ENCODE data around the gene RIOX2.

RIOX2 gene

DNA sequence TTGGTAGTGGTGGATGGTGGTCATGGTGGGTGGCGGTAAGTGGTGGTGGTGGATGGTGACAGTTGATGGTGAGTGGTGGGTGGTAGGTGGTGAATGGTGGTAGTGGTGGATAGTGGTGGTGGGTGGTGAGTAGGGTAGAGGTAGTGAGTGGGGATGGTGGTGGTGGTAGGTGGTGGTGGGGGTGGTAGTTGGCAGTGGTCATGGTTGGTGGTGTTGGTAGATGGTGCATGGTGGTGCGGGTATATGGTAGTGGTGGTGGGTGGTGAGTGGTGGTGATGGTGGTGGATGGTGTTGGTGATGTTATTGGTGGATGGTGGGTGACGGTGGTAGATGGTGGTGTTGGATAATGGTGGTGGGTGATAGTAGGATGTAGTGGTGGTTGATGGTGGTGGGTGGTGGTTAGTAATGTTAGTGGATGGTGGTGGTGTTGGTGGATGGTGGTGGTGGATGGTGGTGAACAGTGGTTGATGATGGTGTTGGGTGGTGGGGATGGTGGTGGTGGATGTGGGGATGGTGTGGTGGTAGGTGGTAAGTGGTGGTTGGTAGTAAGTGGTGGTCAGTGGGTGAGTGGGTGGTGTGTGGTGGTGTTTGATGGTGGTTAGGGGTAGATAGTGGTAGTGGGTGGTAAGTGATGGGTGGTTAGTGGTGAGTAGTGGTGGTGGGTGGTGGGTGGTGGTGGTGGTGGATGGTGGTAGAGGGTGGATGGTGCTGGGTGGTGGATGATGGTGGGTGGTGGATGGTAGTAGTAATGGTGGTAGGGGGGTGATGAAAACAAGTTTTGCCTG lies 16.7 kb upstream of the RIOX2 start:
- DNase-seq, result no peak

DNA sequence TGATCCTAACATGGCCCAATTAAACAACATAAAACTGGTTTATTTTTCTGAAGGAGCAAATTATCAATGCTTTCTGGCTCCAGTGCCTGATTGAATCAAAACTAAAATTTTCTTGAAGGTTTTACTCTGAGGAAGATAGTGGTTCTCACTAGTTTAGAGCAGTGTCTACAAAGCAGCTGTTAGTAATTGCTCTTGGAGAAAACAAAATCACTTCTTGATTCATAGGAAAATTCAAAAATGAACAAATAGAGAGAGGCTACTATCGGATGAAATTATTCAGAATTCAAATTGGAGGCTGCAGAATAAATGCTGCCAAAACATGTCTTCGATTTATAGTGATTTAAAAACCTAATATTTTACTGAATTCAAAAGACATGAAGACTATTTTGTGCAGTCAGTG lies 15.1 kb upstream of the RIOX2 start:
- no peak for DNase-seq

DNA sequence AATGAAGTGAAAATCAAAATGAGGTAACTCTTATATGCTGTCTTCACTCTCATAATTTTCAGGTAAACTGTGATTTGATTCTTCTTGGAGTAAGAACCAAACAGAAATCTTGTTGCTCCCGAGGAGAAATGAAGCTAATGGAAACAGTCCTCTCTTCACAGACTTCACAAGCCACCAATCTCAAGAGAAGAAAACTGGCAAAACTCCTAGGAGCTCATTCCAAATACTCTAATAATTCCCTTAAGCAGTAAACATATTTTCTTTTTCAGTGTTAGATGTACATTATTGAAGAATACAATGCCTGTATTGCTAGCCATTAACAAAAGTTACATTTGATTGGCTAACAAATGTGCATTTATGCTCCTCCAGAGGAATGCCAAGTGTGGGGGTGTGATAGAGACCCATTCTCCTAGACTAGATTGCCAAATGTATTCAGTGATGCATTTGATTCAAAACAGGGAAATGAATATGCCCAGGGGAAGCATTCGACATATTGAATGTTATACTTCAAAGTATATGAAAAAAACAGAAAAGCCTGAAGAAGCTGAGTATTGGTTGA lies 11.8 kb upstream of the RIOX2 start:
- DNase-seq, result no peak

DNA sequence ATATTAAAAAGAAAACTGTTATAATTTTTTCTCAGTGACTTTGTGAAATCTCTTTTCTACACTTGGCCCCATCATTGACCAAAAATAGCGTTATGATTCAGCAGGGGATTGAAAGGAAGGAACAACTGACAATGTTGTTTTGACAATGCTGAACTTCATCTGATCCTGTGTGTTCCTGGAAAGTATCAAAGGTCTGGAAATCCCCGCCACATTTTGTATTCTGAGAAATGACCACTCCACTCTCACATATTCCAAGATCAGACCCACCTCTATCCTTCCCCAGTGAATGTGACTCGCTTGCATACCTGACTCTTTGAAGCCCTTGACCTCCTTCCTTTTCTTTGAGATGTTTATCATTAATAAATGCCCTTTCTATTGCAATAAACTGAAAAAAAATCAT lies 9.7 kb upstream of the RIOX2 start:
- DNase-seq, result no peak

DNA sequence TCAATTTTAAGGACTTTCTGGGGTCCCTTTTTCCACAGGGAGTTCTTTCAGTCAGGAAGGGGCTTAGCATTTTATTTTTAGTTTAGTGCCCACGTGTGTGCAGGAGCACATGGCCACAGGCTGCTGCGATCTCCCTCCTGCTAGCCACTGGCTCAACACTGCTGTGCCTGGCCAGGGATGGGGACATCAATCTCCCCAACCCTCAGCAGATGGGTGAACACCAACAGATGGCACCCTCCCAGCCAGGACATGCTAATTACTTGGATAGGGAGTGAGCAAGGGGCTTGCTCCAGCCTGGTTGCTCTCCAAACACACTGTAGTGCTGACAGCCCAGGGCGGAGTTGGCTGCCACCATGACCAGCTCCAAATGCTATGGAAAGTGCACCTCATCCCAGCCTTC lies 7.4 kb upstream of the RIOX2 start:
- DNase-seq, result no peak

DNA sequence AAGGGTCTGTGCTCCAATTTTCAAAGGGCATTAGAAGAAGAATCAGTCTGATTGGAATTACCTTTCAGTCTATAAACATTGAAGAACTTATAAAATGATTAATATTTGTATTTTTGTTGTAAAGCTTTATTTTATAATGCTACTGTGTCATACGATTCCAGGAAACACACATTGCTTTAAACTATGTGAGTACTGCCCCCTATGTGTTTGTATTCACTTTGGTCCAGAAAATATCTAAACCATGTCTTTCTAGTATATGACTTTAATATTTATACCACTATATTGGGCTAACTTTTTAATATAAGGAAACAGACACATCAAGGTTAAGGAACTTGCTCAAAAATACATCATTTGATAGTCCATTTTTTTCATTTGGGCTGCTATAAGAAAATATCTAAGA lies 3.2 kb upstream of the RIOX2 start:
- no peak for DNase-seq

DNA sequence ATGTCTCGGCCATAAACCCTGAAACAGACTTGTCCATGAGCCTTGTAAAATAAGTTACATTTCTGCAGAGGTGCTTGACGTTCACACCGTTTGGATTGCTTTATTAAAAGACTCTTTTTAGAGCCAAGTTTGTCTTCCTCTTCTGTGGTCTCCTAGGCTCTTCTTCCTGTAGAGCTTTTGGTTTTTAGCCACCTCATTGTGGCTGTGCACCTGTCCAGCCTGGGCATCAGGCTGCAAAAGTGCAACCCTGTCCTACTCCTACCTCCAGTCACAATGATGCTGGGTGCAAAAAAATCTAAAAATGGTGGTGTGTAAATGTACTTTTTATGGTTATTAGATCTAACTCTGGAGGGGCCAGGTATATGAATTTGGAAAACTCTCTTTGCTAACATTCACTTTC lies 2.8 kb upstream of the RIOX2 start:
- no peak for DNase-seq

DNA sequence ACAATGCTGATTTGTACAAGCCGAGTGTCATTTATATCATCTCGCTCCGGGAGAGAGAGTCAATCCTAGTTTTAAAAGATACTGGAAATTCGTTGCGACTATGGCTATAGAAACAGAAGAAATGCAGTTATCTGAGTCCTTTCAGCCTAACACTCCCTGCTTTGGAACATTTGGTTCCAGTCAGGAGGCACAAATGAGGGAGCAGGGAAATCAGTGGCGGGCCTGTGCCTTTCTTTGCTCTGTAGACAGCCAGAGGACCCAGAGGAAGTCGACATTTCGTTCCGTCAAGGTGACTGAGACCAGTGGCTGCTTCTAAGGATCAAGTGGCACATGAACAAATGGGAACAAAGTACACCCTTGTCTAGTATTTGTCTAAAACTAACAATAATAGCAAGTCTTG lies 745 bp upstream of the RIOX2 start:
- no peak for DNase-seq

DNA sequence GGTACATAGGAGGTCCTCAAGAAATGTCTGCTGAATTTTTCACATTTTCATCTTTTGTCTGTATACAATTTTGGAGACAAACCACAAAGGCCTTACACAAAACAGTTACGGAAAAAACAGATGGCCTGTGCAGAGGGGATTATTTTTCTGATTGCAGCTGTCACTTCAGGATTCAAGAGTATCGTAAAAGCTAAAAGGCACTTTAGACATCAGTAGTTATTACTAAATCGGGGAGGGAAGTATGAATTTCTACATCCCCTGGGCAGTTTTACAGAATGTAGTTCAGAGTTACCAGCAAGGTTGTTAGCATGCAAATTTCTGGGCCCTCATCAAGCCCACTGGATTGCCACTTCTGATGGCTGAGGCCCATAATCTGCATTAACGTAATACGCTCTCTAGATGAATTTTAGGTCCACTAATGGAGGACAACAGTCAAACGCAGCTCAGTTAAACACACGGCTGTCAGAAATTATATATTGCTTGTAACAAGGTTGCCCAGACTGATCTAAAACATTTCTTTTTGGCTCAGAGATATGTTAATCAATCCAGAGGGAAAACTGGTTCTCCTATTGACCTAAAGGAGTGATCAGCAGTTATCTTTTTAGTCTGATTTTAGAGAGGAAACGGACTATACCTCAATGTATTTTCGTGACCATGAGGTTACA lies 1.1 kb downstream of the RIOX2 start:
- DNase-seq, result no peak

DNA sequence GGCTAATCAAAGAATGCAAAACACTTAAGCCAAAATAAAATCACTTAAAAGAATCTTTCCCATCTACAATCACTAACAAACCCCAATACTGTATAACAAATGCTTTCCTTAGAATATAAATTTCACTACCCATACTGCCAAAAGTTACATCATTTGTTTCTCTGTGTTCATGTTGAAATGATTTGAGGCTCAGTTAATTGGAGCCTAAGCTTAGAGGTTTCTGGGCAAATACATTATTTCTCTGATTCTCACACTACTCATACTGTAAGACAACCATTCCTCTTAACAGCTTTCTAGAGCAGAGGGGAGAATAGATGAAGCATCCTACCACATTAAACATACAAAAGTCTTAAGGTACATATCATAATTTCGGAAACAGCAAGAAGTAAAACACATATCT lies 2.1 kb downstream of the RIOX2 start:
- no peak for DNase-seq

DNA sequence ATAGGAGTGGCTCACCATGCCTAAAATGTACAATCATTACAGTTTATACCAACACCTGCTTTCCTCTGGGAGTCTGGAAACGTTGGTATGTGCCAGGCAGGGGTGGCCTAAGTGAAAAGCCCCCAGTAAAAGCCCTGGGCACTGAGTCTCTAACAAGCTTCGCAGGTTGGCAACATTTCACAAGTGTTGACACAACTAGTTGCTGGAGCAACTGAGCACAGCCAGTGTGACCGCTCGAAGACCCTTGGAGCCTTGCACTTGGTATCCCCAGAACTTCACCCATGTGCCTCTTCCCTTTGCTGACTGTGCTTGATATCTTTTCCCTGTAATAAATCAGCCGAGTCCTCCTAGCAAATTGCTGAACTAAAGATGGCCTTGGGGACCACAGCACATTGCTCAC lies 2.7 kb downstream of the RIOX2 start:
- DNase-seq, result no peak

DNA sequence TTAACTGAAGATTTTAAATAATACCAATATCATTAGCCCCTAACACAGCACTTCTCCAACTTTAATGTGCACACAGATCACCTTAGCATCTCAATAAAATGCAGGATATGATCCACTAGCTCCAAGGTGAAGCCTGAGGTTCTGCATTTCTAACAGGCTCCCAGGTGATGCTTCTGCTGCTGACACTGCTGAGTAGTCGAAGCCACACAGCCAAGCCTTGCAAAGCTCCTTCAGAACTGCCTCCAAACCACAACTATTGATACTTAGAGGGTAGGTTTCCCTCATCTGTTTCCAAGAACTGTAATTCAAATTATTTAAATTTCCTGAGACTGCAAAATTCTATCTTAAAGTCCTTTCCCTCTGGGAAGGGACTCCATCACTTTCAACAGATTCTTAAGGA lies 3.9 kb downstream of the RIOX2 start:
- no peak for DNase-seq

DNA sequence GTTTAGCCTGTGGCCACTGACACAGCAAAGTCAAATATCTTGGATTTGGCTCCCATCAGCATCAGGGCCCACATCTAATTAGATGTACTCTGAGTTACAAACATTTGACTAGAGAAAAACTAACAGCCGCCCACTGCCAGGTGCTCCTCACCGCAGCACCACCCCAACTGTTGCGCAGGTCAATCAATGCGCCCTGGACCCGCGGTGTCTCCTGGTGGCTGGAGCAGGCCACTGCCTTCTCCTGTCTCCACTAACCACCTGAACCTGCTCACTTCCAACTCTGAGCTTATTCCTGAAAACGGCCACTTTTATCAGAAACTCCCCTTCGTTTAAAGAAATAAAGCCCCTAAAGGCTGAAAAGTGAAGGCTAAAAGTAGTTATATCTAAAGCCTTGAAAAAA lies 4.3 kb downstream of the RIOX2 start:
- DNase-seq, result no peak

DNA sequence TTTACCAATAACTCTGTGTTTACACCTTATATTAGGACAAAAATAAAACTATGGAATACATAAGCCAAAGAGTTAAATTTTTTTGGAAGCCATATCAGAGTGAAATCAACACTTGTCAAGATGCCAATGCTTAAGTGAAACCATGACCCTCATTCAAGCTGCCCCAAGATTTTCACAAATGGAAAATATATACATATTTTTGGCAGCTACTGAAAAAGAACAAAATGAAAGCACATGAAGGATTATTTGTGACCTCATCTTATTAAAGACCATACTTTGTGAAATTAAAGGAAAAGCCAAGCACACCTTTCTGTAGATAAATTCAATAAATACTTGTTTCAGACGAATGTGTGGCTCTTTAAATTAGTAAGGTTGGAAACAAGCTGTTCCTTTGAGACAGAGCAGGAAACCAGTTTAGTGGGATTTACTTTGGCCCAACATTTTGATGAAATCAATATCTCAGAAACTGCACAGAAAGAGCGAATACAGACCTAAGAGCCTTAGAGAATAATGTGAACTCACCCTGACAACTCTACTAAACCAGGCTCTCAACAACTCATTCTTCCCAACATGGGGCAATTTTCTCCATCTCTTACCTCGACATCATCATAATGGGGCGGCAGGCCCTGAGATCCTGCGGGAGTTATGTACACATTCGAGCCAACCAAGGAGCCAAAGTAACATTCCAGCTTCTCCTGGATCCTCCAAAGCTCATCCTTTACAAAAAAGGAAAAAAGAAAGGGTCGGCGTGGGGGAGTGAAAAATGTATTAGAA lies 11.1 kb downstream of the RIOX2 start:
- DNase-seq, result no peak

DNA sequence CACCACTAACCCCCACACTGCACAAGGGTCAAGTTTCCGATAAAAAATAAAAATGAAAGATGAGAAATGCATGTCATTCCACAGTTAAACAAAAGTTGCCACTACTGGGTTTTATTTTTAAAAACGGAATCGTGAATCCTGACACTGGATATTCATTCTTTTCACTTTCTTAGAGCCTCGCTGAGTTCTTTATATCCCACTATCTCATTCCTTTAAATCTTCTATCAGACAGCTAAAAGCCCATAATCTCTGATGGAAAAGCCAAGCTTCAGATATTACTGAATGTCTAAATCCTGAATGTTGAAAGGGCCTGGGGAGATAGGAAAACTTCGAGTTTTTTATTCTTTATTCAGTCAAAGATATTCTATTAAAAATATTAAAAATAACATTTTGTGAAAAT lies 11.7 kb downstream of the RIOX2 start:
- no peak for DNase-seq

DNA sequence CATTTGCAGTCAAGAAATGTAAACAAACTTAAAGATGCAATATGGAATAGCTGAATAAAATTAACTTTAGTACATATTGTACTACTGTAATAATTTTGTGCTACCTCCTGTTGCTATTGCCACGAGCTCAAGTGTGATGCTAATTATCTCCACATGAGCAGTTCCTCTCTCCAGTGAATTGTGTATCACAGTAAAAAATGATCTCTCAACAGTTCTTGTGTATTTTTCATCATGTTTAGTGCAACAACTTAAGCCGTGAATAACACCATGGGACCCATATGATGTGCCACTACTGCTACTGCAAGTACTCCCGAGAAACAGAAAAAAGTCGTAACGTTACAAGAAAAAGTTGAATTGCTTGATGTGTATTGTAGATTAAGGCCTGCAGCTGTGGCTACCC lies 12.4 kb downstream of the RIOX2 start:
- DNase-seq, result no peak

DNA sequence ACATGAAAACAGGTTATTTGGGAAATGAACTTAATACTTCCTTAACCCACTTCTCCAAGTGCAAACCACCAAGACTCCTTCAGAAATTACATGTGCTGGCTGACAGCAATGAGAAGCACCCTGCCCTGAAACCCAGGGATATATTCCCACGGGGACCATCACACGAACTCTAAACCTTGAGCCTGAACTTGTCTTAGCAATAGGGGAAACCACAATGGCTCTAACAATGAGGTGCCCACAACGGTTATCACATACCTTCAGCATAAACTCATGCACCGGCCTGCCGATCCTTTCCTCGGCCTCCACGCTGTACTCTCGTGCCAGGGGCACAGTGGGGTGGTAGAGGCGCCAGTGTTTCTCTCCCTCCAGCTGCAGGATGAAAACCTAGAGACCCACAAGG lies 13.4 kb downstream of the RIOX2 start:
- no peak for DNase-seq

DNA sequence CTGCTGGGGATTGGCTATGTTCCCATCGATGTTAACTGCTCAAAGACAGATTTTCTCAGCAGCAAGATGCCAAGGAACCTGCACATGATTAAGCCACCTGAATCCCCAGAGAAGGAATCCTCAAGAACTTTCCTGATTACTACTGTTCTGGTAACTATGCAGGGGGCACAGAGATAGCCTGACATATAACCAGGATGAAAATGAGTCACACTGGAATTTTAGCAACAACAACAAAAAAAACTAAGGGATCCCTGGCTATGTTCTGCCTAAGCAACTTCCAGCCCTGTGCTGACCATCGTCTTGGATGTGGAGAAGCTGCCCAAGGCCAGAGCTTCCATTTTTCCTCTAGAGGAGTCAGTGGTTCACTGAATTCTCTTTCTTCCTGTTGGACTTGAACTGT lies 13.8 kb downstream of the RIOX2 start:
- no peak for DNase-seq

DNA sequence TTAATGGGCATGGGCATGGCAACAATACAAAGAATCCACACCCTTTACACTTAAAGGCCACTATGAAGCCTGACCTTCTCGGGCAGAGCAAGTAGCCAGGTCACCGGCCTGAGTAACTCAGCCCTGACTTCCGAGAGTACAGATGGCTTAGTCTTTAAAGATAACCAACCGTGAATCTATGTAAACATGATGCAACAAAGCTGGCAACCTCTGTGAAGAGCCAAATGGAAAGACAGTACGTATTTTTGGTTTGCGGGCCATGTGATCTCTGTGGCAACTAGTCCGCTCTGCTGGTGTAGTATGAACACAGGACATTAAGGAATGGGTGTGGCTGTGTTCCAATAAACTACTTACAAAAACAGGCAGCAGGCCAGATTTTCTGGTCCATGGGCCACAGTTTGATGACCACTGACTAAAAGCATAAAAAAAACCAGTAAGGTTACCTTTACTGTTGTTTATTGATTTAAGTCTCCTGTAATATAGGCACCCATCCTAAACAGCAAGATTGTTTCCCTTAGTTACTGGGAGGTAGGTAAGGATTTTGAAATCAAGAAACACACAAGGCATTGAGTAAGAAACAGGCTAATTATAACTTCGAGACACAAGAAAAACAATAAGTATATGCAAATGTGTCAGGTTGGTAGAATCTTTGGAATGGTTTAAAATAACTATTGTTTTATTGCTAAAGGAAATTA lies 14.5 kb downstream of the RIOX2 start:
- DNase-seq, result no peak

DNA sequence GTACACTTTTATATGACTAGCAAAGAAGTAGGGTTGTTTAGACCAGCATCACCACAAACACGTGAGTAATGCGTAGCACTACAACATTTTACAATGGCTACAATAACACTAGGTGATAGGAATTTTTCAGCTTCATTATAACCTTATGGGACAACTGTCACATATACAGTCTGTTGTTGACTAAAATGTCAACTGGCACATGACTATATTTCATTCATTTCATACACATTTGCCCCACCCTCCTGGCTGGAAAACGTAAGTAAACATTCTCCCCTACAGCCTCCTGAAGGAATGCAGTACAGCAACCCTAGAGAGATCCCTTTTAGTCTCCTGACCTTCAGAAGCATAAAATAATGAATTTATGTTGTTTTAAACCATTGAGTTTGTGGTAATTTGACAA lies 16.2 kb downstream of the RIOX2 start:
- no peak for DNase-seq

DNA sequence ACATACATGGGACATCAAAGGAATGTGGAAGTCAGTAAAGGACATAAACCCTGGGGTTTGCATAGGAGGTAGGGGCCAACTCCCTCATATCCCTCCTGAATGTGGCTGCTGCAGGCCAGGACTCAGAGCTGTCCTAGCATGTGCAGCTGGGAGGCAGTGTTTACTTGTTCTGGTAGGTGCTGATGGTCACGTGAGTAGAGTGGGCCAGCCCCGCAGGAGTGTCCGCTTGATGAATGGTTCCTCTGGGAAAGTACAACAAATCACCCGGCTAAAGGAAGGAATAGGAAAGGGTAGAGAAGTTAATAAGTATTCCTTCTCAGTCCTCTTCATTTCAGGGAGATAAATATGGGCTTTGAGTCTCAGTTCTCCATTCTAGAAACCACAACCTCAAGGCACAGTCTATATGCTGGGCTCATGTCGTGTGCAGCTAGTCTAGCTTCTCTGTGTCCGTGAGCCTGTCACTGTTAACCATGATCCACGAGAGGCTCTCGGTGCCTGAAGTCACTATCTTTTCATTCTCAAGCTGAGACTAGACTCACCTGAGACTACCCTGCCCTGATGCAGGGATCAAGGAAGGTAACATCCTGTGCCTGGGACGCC lies 17.9 kb downstream of the RIOX2 start:
- DNase-seq, result no peak

DNA sequence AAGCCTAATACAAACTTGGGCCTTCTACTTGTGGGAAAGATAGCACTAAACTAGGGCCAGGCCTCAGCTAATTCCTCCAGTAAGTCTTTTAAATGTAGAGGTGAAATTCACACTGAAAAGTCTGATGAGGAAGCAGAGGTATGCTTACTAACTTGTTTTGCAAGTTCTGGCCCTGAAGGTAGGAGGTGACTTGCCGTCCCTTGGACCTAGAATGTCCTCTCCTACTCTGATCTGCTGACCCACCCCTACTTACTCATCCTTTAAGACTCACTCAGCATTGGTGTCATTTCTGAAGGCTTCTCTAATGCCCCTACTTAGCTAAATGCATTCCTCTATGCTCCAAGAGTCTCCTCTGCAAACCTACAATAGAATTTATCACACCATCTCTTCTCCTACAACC lies 19.4 kb downstream of the RIOX2 start:
- no peak for DNase-seq

DNA sequence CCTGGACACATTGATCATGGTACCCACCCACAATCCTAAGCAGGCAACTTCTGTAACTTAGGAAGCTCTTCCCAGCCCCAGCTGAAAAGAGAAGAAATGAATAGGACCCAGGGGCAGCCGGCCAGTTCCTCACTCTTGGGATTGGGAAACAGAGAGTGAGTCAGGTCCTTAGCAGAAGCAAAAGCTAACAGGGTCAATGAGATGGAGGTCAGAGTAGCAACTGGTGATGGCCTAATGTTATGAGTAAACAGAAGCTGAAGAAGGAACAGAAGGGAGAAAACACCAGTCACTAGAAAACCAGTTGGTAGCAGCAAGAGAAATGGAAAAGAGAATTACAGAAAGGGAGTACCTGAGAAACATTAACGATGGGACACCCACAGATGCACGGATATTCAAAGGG lies 20.0 kb downstream of the RIOX2 start:
- no peak for DNase-seq
